Erythroblast (primary cell): ENCODE results near the gene BPGM.

ENCODE experiments used
- GATA1 ChIP-seq: IDR thresholded peaks from 2 replicates; pipeline ENCODE4 v1.6.1; 2011; ENCODE audit warnings: low read depth, mild to moderate bottlenecking, control low read depth, low read length, moderate library complexity
- POLR2A ChIP-seq: IDR thresholded peaks from 2 replicates; pipeline ENCODE4 v1.6.1; 2011; ENCODE audit warnings: mild to moderate bottlenecking, low read length

DNA sequence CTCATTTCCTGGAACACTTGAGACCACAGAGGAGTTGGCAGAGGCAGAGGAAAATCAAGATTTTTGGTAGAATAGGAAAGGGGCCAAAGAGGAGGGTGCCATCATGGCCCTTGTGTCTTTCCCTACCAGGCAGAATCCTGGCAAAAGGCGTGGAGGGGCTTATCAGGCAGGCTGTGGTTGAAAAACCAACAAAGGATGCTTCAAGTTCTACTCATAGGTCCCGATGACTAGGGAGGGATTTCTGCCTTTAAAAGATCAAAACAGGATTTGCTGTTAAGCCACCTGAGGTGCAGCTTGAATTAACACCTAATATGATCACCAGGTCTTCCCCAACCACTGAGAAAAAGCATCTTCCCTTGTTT, 45.7 kb downstream of the BPGM start:
- TF ChIP-seq POLR2A: no peak
- no peak for TF ChIP-seq GATA1
